GM06990 (cell line): ENCODE measurements around the gene LRRC56.

Experiments
- DNase-seq: peaks from one replicate; pipeline ENCODE4 v3.0.0-alpha.2; 2011; ENCODE audit not compliant: insufficient read length; ENCODE audit errors: extremely low read depth
- H3K27me3 ChIP-seq: replicated peaks from 2 replicates; pipeline ENCODE4 v1.6.0; 2011; ENCODE audit warnings: low read length; ENCODE audit not compliant: control insufficient read depth, insufficient read depth
- H3K36me3 ChIP-seq: 2 replicates; pipeline ENCODE4 v1.5.1; 2011; ENCODE audit warnings: low read length; ENCODE audit not compliant: control insufficient read depth, insufficient read depth
- H3K4me3 ChIP-seq: replicated peaks from 2 replicates; pipeline ENCODE4 v1.5.1; 2011; ENCODE audit warnings: low read depth, mild to moderate bottlenecking, control low read depth, low read length
- CTCF ChIP-seq: IDR thresholded peaks from 2 replicates; pipeline ENCODE4 v1.5.1; 2011; ENCODE audit warnings: low read length, control low read depth, mild to moderate bottlenecking, inconsistent platforms; ENCODE audit not compliant: insufficient read depth, poor library complexity, severe bottlenecking

The LRRC56 gene

DNA sequence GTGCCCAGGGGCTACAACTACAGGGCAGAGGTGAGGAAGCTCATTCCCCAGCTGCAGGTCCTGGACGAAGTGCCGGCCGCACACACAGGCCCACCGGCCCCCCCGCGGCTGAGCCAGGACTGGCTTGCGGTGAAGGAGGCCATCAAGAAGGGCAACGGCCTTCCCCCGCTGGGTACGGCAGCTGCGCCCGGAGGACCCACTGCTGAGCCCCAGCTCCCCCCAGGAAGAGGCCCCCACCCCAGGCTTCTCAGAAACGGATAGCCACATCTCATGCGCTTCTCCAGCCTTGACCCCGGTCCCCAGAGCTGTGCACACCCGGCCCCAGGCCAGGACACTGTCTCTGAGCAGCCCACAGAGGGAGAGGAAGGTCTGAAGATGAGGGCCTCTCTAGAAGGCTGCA lies 13.8 kb downstream of the LRRC56 start:
- no peak for DNase-seq
- no peak for TF ChIP-seq CTCF
- Histone ChIP-seq H3K4me3 (no peak overlapping the region), H3K36me3 (no peaks in the 10 kb centered on the region), H3K27me3 (no peaks in the 10 kb centered on the region)

DNA sequence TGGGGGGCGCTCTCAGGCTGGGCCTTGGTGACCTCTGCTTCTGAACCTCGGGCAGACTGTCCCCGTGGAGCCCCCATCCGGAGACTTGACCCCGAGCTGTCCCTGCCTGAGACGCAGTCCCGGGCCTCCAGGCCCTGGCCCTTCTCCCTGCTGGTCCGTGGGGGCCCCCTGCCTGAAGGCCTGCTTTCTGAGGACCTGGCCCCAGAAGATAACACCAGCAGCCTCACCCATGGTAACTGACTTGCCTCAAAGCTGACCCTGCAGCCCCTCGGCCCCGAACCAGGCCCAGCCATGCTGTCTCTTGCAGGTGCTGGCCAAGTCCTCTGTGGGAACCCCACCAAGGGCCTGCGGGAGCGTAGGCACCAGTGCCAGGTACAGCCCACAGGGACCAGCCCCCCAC lies 14.3 kb downstream of the LRRC56 start:
- Histone ChIP-seq H3K4me3 (no peak overlapping the region), H3K27me3 (no peaks in the 10 kb centered on the region), H3K36me3 (no peaks in the 10 kb centered on the region)
- no peak for TF ChIP-seq CTCF
- no peak for DNase-seq

GRCh38 chr11:553083-553987 lies 16.0 kb downstream of the LRRC56 start:
- peaks cover 2% of the 10 kb centered on the region for H3K27me3 ChIP-seq
- no peak for TF ChIP-seq CTCF
- no peak overlapping the region for H3K4me3 ChIP-seq
- DNase-seq: no peak
- no peaks in the 10 kb centered on the region for H3K36me3 ChIP-seq

GRCh38 chr11:553988-554340 lies 16.6 kb downstream of the LRRC56 start:
- Histone ChIP-seq H3K4me3 (no peak overlapping the region), H3K27me3 (peaks cover 2% of the 10 kb centered on the region), H3K36me3 (no peaks in the 10 kb centered on the region)
- TF ChIP-seq CTCF: no peak
- no peak for DNase-seq

DNA sequence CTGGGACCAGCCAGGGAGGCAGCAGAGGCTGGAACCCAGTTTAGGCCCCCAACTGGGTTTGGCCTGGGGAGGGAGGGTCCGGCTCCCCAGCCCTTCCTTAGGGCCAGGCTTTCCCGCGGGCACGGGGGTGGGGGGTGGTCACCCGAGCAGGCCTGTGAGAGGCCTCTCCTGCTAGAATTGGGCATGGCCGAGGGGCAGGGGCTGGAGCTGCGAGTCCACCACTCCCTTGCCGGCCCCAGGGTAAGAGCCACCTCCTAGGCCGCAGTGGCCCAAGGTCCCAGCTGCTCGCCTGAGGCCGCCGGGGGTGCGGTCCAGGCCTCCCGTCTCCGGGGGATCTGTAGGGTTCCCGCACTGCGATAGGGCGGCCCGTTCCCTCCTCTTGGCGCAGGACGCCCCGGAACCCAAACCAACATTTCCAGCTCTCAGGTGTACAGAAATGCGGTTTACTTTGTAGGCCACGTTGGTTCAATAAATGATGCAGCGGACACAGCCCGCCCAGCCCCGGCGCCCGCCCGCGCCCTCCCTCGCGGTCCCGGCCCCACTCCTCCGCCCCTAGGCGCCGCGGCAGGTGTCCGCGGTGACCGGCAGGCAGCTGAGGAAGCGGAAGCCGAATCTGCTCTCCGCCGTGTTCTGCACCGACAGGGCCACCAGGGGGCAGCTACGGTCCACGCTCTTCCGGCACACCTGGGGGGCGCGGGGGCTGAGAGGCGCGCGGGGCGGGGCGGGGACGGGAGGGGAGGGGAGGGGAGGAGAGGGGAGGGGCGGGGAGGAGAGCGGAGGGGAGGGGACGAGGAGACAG lies 17.3 kb downstream of the LRRC56 start:
- peak; percentile 82 for DNase-seq
- Histone ChIP-seq H3K27me3 (peaks cover 2% of the 10 kb centered on the region), H3K4me3 (peak overlapping the region; percentile 49), H3K36me3 (no peaks in the 10 kb centered on the region)
- TF ChIP-seq CTCF: peak; percentile 68
